ENCODE measurements around the gene PPM1E.

PPM1E gene

DNA sequence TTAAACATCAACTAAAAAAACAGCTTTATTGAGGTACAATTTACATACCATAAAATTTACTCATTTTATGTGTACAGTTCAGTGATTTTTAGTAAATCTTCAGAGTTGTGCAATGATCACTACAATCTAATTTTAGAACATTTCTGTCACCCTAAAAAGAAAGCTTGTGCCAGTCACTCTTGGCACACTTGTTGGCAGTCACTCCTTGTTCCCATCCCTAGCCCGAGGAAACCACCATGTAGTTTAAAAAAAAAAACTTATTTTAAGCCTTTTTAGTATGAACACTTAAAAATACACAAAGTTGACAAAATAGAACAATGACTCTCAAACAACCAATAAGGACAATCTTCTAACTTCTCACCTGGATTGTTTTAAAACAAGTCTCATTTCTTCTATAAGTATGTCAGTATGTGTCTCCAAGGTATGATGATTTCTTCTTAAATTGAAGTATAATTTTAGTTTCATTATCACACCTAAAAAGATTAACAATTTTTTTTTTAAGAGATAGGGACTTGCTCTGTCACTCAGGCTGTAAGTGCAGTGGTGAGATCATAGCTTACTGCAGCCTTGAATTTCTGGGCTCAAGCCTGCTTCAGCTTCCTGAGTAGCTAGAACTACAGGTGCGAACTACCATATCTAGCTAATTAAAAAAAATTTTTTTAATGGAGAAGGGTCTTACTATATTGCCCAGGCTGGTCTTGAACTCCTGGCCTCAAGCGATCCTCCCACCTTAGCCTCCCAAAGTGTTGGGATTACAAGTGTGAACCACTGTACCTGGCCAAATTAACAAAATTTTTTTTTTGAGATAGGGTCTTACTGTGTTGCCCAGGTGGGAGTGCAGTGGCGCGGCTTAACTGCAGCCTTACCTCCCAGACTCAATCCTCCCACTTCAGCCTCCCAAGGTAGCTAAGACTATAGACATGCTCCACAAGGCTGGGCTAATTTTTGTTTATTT, 53.2 kb downstream of the PPM1E start:
- TF ChIP-seq ZFP30 (CRISPR knock-in tag; IDR thresholded peaks at IDR 0.05), result no peak
- no peak for TF ChIP-seq CSDC2 (CRISPR knock-in tag; IDR thresholded peaks at IDR 0.05)
- TF ChIP-seq TCF4 (CRISPR knock-in tag; IDR thresholded peaks at IDR 0.05; ENCODE audit: borderline replicate concordance), result no peak
- TF ChIP-seq ZNF565 (CRISPR knock-in tag; conservative IDR thresholded peaks at IDR 0.05; ENCODE audit: low read depth), result no peak
- no peak for TF ChIP-seq TOX (CRISPR knock-in tag; IDR thresholded peaks at IDR 0.05; ENCODE audit: borderline replicate concordance)
- TF ChIP-seq SNAI2 (CRISPR knock-in tag; IDR thresholded peaks at IDR 0.05), result no peak
- TF ChIP-seq RARB (CRISPR knock-in tag; IDR thresholded peaks at IDR 0.05), result no peak
- no peak for TF ChIP-seq ESRRG (CRISPR knock-in tag; IDR thresholded peaks at IDR 0.05)
- TF ChIP-seq PPARA (CRISPR knock-in tag; IDR thresholded peaks at IDR 0.05; ENCODE audit: borderline replicate concordance), result no peak
- no peak for TF ChIP-seq ZNF8 (CRISPR knock-in tag; IDR thresholded peaks at IDR 0.05)
- TF ChIP-seq ISL1 (CRISPR knock-in tag; IDR thresholded peaks at IDR 0.05), result no peak
- no peak for TF ChIP-seq GLIS3 (CRISPR knock-in tag; IDR thresholded peaks at IDR 0.05)
- no peak for TF ChIP-seq BACH2 (CRISPR knock-in tag; IDR thresholded peaks at IDR 0.05; ENCODE audit: borderline replicate concordance)
- TF ChIP-seq, protein P1, sequence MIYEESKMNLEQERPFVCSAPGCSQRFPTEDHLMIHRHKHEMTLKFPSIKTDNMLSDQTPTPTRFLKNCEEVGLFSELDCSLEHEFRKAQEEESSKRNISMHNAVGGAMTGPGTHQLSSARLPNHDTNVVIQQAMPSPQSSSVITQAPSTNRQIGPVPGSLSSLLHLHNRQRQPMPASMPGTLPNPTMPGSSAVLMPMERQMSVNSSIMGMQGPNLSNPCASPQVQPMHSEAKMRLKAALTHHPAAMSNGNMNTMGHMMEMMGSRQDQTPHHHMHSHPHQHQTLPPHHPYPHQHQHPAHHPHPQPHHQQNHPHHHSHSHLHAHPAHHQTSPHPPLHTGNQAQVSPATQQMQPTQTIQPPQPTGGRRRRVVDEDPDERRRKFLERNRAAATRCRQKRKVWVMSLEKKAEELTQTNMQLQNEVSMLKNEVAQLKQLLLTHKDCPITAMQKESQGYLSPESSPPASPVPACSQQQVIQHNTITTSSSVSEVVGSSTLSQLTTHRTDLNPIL (CRISPR knock-in tag; IDR thresholded peaks at IDR 0.05; ENCODE audit: low read depth), result no peak
- TF ChIP-seq ZC3H10 (CRISPR knock-in tag; IDR thresholded peaks at IDR 0.05), result no peak
- TF ChIP-seq, protein P2, sequence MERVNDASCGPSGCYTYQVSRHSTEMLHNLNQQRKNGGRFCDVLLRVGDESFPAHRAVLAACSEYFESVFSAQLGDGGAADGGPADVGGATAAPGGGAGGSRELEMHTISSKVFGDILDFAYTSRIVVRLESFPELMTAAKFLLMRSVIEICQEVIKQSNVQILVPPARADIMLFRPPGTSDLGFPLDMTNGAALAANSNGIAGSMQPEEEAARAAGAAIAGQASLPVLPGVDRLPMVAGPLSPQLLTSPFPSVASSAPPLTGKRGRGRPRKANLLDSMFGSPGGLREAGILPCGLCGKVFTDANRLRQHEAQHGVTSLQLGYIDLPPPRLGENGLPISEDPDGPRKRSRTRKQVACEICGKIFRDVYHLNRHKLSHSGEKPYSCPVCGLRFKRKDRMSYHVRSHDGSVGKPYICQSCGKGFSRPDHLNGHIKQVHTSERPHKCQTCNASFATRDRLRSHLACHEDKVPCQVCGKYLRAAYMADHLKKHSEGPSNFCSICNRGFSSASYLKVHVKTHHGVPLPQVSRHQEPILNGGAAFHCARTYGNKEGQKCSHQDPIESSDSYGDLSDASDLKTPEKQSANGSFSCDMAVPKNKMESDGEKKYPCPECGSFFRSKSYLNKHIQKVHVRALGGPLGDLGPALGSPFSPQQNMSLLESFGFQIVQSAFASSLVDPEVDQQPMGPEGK (CRISPR knock-in tag; IDR thresholded peaks at IDR 0.05; ENCODE audit: borderline replicate concordance), result no peak
- ATAC-seq, result no peak

DNA sequence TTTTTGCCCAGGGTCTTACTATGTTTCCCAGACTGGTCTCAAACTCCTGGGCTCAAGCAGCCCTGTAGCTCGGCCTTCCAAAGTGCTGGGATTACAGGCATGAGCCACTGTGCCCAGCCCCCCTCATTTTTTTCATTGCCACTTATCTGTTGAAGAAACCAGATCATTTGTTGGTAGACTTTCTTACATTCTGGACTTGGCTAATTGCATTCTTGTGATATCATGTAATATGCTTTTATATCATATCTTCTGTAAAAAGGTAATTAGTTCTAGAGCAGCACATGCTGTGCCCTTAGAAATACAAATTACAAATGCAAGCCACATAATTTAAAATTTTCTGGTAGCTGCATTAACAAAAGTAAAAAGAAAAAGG, 53.9 kb downstream of the PPM1E start:
- no peak for ATAC-seq
- TF ChIP-seq, protein P3, sequence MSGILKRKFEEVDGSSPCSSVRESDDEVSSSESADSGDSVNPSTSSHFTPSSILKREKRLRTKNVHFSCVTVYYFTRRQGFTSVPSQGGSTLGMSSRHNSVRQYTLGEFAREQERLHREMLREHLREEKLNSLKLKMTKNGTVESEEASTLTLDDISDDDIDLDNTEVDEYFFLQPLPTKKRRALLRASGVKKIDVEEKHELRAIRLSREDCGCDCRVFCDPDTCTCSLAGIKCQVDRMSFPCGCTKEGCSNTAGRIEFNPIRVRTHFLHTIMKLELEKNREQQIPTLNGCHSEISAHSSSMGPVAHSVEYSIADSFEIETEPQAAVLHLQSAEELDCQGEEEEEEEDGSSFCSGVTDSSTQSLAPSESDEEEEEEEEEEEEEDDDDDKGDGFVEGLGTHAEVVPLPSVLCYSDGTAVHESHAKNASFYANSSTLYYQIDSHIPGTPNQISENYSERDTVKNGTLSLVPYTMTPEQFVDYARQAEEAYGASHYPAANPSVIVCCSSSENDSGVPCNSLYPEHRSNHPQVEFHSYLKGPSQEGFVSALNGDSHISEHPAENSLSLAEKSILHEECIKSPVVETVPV (CRISPR knock-in tag; IDR thresholded peaks at IDR 0.05), result no peak
- TF ChIP-seq ZFP30 (CRISPR knock-in tag; IDR thresholded peaks at IDR 0.05) (no peak), ZNF8 (CRISPR knock-in tag; IDR thresholded peaks at IDR 0.05) (no peak), ZFP3 (CRISPR knock-in tag; IDR thresholded peaks at IDR 0.05) (peak; percentile 38; the same call in 1 of the 2 replicates), SNAI2 (CRISPR knock-in tag; IDR thresholded peaks at IDR 0.05) (peak; percentile 74; the same call in 1 of the 2 replicates), ISL1 (CRISPR knock-in tag; IDR thresholded peaks at IDR 0.05) (peak; percentile 96), PPARA (CRISPR knock-in tag; IDR thresholded peaks at IDR 0.05; ENCODE audit: borderline replicate concordance) (no peak), TCF4 (CRISPR knock-in tag; IDR thresholded peaks at IDR 0.05; ENCODE audit: borderline replicate concordance) (peak; percentile 32; the same call in 1 of the 2 replicates)
- TF ChIP-seq, protein P4, sequence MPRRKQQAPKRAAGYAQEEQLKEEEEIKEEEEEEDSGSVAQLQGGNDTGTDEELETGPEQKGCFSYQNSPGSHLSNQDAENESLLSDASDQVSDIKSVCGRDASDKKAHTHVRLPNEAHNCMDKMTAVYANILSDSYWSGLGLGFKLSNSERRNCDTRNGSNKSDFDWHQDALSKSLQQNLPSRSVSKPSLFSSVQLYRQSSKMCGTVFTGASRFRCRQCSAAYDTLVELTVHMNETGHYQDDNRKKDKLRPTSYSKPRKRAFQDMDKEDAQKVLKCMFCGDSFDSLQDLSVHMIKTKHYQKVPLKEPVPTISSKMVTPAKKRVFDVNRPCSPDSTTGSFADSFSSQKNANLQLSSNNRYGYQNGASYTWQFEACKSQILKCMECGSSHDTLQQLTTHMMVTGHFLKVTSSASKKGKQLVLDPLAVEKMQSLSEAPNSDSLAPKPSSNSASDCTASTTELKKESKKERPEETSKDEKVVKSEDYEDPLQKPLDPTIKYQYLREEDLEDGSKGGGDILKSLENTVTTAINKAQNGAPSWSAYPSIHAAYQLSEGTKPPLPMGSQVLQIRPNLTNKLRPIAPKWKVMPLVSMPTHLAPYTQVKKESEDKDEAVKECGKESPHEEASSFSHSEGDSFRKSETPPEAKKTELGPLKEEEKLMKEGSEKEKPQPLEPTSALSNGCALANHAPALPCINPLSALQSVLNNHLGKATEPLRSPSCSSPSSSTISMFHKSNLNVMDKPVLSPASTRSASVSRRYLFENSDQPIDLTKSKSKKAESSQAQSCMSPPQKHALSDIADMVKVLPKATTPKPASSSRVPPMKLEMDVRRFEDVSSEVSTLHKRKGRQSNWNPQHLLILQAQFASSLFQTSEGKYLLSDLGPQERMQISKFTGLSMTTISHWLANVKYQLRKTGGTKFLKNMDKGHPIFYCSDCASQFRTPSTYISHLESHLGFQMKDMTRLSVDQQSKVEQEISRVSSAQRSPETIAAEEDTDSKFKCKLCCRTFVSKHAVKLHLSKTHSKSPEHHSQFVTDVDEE (CRISPR knock-in tag; IDR thresholded peaks at IDR 0.05), result 0 out of 2 replicates have a peak, but pooled peaks have one; percentile 38
- TF ChIP-seq, protein P1 (CRISPR knock-in tag; IDR thresholded peaks at IDR 0.05; ENCODE audit: low read depth), result peak; percentile 93; the same call in 1 of the 2 replicates

DNA sequence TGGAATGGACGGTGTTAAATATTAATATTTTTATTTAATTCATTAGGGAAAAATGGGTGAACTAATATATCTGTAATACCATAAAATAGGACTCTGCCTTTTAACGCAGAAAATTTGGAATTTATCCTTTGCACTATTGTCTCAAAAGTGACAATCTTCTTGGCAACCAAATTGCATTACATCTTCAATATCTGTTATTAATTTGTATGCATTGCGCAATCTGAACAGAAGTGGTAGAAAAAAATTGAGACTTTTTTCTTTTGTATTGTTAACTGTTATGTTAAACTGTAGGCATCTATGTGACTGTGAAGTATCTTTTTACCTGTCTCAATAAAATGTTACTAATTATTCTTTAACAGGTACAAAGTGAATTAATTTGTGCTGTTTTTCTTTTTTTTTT, 55.6 kb downstream of the PPM1E start:
- no peak for ATAC-seq
- TF ChIP-seq PPARA (CRISPR knock-in tag; IDR thresholded peaks at IDR 0.05; ENCODE audit: borderline replicate concordance), result no peak
- TF ChIP-seq, protein P1 (CRISPR knock-in tag; IDR thresholded peaks at IDR 0.05; ENCODE audit: low read depth), result no peak
- no peak; the same call in 1 of the 2 replicates for TF ChIP-seq ISL1 (CRISPR knock-in tag; IDR thresholded peaks at IDR 0.05)
- TF ChIP-seq TCF4 (CRISPR knock-in tag; IDR thresholded peaks at IDR 0.05; ENCODE audit: borderline replicate concordance), result no peak
- TF ChIP-seq BACH2 (CRISPR knock-in tag; IDR thresholded peaks at IDR 0.05; ENCODE audit: borderline replicate concordance), result no peak
- TF ChIP-seq, protein P3 (CRISPR knock-in tag; IDR thresholded peaks at IDR 0.05), result no peak
- TF ChIP-seq ARNTL (CRISPR knock-in tag; IDR thresholded peaks at IDR 0.05; ENCODE audit: borderline replicate concordance, low read depth), result no peak
